Peyer's patch (tissue), 4 donors: ENCODE data around the gene CORO7.

Experiments
- CTCF ChIP-seq, 6 experiments: fragments of 450-650 bp in 4 of 6; fragments of 200-600 bp in 2 of 6; sonication (generic) in 1 of 6; IDR thresholded peaks; one replicate each; pipeline ENCODE4 v1.5.1; 2017 to 2019; ENCODE audit warnings: antibody characterized with exemption in 6 of 6, mild to moderate bottlenecking in 3 of 6, moderate library complexity in 1 of 6
- POLR2A ChIP-seq, 2 donors: fragments of 450-650 bp; IDR thresholded peaks; one replicate each; pipeline ENCODE4 v1.5.1; 2017; ENCODE audit warnings: antibody characterized with exemption in 2 of 2, mild to moderate bottlenecking in 2 of 2, moderate library complexity in 2 of 2

GRCh38 chr16:4365615-4366014 lies 50.8 kb downstream of the CORO7 start:
- TF ChIP-seq POLR2A (IDR thresholded peaks at IDR 0.05): no peak
- TF ChIP-seq CTCF (IDR thresholded peaks at IDR 0.05): no peak
